Medulla oblongata (tissue), 1 donor: ENCODE results near the gene HEMK1.
A peak's percentile ranks its signal among the peaks of the same experiment; 100 is the strongest.

ENCODE experiments used
- DNase-seq: peaks from one replicate; pipeline ENCODE4 v3.0.0-alpha.2; 2015; ENCODE audit errors: extremely low spot score

Gene HEMK1

GRCh38 chr3:50573566-50574443 is 4.5 kb downstream of the HEMK1 start:
- no peak for DNase-seq

DNA sequence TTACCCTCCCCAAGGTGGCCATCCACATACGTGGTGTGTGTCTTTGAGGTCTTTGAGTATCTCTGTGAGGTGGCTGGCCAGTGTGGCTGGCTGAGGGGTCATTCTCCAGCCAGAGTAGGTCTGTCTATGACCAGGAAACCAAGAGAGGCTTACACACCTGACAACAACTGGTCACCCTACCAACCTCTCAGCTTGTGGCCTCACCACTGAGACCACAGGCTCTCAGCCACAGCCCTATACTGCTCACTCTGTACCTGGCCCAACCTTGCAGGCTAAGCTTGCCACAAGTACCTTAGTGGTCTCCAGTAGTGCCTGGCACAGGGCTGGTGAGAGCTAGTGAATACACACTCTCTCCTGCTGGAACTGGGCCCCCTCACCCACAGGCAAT is 5.1 kb downstream of the HEMK1 start:
- no peak for DNase-seq

- no peak for DNase-seq
Measured at GRCh38 chr3:50575372-50575771, 6.0 kb downstream of the HEMK1 start.

DNA sequence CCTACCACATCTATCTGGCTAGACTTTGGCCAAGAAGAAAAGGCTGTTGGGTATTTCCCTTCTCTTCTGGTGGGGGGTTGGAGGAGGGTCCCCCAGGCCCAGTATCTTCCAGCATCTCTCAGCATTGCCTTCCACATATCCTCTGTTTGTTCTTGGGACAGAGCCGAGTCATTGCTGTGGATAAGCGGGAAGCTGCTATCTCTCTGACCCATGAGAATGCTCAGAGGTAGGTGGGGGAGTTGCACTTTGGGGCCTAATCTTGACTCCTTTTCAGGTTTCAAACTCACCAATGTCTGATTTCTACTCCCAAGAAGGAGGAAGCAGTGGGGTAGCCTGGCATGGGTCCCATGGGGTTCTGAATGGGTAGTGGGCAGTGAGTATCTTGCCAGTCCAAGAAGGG is 8.0 kb downstream of the HEMK1 start:
- DNase-seq, result no peak

- DNase-seq, result no peak
Measured at GRCh38 chr3:50580683-50581458, 11.5 kb downstream of the HEMK1 start.

DNA sequence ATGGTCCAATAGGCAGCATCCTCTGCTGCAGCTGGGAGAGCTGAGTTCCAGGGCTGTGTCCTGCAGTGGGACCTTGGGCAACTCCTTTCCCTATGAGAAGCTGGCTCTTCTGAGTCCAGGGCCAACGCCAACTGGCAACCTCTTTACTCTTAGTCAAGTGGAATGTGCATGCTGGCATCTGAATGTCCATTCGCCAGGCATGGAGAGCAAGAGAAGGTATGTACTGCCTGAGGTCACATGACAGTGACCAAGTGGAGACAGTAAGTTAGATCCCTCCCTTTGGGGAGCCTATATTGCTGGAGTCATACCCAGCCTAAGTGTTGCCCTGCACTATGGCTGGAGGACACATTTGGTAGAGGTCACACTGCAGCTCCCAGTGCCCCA is 12.1 kb downstream of the HEMK1 start:
- DNase-seq, result no peak

DNA sequence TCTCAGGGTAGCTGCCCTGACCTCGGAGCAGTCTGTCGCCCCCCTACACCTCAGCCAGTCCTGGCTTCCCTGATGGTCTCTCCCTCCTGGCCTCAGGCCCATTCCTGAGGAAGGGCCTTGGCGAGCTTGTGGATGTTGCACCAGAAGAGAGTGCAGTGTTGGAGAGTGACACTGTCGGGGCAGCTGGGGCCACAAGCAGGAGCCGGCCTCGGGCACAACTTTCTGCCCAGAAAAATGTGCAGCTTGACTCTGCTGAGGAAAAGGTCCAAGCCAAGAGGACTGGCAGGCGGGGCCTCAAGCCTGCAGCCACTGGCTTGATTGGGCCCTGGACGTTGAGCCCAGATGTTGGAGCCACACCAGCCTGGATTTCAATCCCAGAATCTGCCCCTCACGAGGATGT is 12.8 kb downstream of the HEMK1 start:
- DNase-seq, result no peak

GRCh38 chr3:50583897-50584296 is 14.6 kb downstream of the HEMK1 start:
- peak; percentile 37 for DNase-seq

- DNase-seq, result no peak
Measured at GRCh38 chr3:50584391-50584790, 15.1 kb downstream of the HEMK1 start.

DNA sequence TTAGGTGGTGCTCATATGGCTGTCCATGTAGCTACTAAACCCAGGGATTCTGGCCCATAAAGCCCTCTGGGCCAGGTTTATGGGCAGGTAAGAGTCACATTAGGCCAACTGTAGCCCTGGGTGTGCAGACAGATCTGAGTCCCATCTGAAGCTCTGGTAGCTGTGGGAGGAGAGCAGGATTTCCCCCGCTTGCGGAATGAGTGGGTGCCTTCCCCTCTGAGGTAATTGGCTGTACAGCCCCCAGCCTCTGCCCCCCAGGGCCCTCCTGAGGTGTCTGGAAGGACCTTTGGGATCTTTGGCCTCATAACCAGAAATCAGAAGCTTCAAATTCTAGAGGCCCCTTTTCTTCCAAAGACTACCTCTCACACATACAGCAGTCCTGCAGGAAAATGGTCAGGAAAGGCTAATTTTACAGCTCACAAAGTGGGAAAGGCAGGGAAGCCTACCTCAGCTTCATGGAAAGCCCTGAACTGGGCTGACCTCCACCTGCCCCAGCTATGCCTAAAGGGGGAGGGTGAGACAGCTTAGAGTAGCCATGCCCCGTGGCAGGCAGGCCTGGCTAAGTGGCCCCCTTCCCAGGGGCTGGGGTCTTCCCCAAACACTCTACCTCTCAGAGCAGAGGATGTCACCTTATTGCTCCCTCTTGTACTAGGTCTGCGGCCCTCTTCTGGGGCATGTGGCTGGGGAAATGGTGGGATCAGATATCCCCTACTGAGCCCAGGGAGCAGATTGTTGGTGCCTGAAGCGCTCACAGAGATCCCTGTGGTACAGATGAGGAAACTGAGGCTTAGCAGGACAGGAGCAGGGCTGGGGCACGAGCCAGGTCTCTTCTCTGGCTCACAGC is 16.8 kb downstream of the HEMK1 start:
- no peak for DNase-seq

- no peak for DNase-seq
Measured at GRCh38 chr3:50586763-50587070, 17.4 kb downstream of the HEMK1 start.

DNA sequence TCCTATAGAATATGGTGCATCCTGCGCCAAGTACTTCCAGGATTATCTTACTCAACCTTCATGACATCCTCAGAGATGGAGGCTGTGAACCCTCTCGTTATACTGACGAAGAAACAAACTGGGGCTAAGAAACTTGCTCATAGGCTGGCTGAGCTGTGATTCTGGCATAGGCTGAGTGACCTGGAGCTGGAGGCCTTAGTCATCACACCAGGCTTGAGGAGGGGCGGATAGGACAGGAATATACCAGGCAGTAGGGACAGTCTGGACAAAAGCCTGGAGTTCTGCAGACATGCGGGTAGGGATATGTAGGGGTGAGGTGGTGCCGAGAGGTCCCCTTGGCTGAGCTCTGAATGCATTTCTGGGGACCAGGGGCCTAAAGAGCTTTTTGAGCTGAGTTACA is 18.1 kb downstream of the HEMK1 start:
- no peak for DNase-seq

DNA sequence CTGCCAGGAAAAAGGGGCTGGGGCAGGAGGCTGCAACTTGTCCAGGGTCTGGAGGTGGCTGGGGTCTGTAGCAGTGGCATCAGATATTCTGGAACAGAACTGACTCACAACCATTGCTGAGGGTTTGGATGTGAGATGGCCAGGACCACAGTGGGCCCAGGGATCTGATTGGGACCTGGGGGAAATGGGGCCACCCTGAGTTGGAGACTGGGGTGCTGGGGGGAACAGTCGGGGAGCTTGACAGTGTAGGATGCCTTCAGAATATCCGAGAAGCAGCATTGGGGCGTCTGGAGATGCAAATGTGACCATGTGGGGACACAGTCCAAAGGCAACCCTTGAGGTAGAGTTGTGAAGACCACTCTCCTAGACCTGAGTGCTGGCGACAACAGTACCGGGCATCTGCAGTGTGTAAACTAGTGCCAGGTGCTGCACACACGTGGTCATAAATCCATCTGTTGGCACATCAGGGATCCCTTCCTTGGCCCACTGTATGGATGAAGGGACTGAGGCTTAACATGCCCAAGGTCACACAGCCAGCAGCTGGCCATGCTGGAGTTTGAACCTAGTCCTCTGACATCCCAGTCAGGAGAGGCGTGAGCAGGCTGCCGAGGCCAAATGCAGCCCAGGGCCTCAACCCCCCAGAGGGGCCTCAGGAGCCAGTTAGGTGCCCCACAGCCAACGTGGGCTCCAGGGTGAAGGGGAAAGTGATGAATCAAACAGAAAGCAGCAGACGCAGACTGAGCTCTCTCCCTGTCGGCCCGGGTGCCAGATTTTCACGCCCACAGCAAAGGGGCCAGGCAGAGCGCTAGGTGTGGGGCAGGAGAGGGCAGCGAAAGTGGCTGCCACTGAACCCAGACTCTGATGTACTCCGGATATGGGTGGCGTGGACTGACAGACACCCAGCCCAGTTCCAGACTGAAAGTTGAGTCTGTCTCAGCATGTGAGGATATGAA is 18.8 kb downstream of the HEMK1 start:
- no peak for DNase-seq

DNA sequence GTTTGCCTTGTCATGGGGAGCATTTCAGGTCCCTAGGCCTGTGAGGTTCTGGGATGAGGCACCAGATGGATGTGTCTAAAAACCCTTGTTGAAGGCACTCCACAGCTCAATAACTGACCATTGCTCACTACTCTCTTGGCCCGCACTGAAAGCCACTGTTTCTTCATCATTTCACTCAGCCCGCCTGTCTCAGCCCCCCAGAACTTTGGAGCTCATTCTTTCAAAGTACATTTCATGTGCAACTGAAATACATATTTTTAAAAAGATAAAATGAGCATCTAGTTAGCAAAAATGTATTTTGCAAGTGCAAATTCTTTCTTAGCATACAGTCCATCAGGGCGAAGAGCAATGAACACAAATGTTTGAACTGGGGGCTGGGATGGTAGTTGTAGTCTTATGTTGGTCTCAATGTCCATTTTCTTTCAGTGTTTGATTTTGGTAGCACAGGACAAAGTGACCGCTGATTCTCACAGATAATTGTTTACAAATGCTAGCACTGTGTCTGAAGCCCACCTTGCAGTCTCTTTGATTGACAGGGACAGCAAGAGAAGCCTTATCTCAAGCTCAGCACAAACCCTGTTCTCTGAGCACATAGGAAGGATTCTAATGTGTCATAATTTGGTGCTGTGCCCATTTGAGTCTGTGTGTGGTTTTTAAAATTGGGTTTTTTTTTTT is 19.6 kb downstream of the HEMK1 start:
- no peak for DNase-seq

DNA sequence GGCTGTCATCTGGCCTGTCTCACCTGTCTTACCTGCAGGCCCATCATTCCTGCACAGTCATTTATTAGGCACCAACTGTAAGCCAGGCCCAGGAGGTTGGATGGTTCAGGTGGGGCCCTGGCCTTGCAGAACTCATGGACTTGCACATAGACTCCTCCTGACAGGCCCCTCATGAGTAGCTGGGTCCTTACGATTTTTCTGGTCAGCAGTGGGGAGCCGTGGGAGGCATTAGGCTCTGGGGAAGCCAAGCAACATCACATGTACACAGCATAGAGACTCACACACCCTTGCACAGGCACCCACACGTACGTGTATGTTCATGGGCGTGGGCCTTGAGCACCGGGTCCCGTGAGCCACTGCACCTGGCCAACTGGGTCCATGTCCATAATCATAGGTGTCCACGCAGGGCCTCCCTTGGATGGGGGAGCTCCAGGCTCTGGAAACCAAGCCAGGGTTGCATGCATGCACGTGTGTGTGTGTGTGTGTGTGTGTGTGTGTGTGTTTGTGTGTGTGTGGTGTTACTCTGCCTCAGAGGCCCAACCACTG is 21.9 kb downstream of the HEMK1 start:
- DNase-seq, result no peak

- no peak for DNase-seq
Measured at GRCh38 chr3:50592568-50592967, 23.2 kb downstream of the HEMK1 start.

GRCh38 chr3:50594253-50594785 is 25.0 kb downstream of the HEMK1 start:
- no peak for DNase-seq

DNA sequence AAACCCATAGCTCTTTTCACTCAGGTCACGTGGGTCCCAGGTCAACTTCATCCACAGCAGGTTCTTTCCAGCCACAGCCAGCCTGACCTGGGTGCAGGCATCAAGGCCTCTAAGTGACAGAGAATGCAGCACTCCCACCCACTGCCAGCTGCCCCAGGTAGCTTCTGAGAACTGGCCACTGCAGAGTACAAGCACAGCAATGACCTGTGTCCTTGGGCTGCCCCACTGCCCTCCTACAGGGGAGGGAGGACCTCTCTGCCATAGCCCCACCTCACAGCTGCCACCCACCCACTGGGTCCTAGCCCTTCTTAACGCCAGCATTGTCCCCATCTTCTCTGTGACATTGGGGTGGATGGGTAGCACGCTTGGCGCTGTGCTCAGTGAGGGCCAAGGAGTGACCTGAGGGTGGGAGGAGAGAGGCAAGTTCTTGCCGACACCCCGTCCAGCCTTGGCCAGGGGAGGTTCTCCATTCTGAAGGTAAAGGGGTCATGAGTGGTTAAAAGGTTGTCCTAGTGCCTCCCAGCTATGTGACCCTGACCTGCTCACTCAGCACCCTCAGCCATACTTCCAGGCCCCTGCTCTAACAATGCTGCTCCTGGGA is 29.9 kb downstream of the HEMK1 start:
- no peak for DNase-seq

DNA sequence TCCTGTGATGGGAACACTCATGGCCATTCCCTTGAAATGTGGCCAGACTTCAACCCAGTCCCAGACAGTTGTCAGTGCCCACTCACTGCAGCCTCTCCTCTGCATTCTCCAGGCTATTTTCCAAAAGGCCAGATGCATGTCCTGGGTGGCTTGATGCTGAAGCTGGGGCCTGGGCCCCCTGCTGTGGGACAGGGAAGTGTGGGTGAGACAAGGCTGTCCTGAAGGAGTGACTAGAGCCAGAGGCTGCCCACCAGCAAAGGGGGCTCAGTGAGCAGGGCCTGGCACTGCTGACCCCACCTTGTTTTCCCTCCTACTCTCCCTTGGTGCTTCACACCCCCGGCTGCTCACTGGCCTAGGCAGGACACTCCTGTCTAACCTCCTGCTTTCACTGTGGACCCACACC is 30.4 kb downstream of the HEMK1 start:
- DNase-seq, result no peak
